Right ventricle myocardium inferior (tissue), 1 donor: Measurements from ENCODE around the gene LRRC61. TPM values are rescaled to one million over a fixed set of nuclear protein-coding genes. Genes with fewer than 3 reads are reported as not detected.
A peak's percentile ranks its signal among the peaks of the same experiment; 100 is the strongest.
"Not testable (repeated sequence)": the region's sequence is repeated elsewhere in the genome, so short reads cannot be mapped to it uniquely, and the experiment has no call there.

ENCODE experiments used
- ATAC-seq: fragments of 200-7000 bp; cut with Tn5 transposase; one replicate; pipeline ENCODE4 v1.9.1; 2020; ENCODE audit warnings: mild to moderate bottlenecking, moderate library complexity
- DNase-seq: peaks from one replicate; pipeline ENCODE4 v3.0.0; 2021; ENCODE audit errors: missing footprints
- intact Hi-C: fragments of 100-400 bp; cut with DNase I; formaldehyde crosslinking; loops from one replicate; pipeline ENCODE4 v1.11.0; 2022
- long read RNA-seq: library from polyadenylated mRNA; unstranded; transcript quantifications from one replicate; pipeline ENCODE4 v2.0.0, GENCODE V29; 2021
- total RNA-seq: library from RNA; stranded (reverse); fragmentation: NEBNext Ultra II Directional; extraction: Animal tissue kit (Norgen Biotek cat#: 25700); gene quantifications from one replicate; pipeline ENCODE4 v1.2.1, GENCODE V29; 2021
- donor health status: DM: no; HTN: yes; CAD: no; lungs with severe emphysema.

Gene LRRC61, protein sequence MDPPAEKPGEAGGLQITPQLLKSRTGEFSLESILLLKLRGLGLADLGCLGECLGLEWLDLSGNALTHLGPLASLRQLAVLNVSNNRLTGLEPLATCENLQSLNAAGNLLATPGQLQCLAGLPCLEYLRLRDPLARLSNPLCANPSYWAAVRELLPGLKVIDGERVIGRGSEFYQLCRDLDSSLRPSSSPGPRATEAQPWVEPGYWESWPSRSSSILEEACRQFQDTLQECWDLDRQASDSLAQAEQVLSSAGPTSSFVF
- 4.7 TPM for total RNA-seq
- long read RNA-seq, partial matches to known transcripts, result 0 of 6 reads
- long read RNA-seq, other reads (novel, unspliced or antisense), result 1 of 6 reads

DNA sequence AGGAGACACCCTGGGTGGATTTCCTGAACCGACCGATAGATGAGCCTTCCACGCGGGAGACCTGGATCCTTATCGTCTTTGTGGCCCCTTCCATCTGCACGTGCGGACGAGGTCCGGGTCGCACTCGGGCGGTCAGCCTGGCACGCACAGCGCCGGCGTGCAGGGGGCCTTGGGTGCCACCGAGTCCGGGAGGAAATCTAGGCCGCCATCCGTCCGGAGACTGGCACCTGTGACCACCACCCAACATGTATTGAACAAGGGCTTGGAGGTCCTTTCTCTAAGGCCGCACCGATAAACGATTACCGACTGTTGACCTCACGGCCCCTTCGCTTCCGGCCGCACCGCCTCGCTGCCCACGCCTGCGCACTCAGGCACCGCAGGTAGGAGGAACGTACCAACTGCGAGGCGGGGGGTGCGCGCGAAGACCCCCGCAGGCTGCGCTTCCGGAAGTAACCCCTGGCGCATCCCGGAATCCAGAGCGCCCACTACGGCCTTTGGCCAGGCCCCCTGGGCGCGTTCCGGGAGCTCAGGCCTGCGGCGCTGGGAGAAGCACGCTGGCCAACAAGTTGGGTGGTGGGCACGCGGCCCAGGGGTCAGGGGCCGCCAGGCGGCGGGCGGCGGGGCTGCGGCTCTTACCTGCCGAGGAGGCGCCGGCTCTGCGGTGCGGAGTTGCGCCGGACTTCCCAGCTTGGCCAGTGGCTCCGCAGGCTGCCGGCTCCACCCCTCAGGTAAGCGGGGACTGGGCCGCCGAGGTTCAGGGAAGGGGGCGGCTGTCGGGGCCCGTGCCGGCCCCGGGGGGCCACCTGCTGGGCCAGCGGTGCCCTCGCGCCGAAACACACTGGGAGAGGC is at the start of gene LRRC61, which contains the start of gene ACTR3C:
TSS of gene LRRC61 (plus strand) at position 523 of the 849 bp plus-strand sequence. CDS start 13,507 bp downstream, outside the sequence.
TSS of gene ACTR3C (minus strand) at position 713 of the 849 bp plus-strand sequence. CDS start 28,249 bp downstream, outside the sequence.
- peak; percentile 81 for DNase-seq
- ATAC-seq, result peak; percentile 75
- intact Hi-C loops, result loop anchor here (2.0 kb wide), 1 partner anchor 46 kb away; the partner anchor contains the start of gene REPIN1

DNA sequence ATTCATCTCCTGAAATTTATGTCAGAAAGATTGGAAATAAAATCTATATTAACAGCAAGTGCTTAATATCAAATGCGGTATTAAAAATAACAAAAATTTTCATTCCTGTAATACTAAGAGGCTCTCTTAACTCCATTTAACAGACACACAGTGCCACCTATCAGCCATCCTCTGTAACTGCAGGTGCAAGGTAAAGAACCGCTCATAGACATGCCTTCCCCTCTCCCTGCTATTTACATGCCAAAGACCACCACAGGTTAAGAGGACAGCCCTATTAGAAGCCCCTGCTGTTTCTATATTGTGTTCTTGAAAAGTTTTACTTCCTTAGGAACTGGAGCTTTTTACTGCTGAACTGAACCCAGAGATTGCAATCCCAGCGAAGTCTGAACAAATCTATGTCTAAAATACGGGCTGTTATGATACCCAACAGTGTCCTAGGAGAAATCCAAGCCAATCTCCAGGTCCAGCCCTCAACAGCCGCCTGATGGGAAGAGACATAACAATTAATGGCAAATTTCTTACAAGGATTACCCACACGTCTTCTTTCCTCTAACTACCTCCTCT is 46.9 kb upstream of the LRRC61 start:
- ATAC-seq, DNase-seq, intact Hi-C loops: not testable (repeated sequence)

DNA sequence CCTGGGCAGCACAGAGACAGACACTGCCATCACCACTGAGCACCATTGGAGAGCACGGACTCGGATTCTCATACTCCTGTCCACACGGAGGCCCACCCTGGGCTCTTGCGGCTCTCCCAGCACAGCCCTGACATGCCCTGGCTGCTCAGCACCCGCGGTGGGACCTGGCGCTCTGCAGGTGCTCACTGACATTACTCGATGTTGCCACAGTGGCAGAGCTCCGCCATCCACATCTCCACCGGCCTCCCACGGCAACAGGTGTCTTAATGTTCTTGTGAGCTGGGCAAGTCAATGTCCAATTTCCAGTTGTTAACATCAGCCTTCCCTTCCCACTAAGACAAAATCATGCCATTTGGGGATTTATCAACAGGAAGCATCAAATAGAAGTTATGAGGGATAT is 44.8 kb upstream of the LRRC61 start:
- ATAC-seq, DNase-seq, intact Hi-C loops: not testable (repeated sequence)

DNA sequence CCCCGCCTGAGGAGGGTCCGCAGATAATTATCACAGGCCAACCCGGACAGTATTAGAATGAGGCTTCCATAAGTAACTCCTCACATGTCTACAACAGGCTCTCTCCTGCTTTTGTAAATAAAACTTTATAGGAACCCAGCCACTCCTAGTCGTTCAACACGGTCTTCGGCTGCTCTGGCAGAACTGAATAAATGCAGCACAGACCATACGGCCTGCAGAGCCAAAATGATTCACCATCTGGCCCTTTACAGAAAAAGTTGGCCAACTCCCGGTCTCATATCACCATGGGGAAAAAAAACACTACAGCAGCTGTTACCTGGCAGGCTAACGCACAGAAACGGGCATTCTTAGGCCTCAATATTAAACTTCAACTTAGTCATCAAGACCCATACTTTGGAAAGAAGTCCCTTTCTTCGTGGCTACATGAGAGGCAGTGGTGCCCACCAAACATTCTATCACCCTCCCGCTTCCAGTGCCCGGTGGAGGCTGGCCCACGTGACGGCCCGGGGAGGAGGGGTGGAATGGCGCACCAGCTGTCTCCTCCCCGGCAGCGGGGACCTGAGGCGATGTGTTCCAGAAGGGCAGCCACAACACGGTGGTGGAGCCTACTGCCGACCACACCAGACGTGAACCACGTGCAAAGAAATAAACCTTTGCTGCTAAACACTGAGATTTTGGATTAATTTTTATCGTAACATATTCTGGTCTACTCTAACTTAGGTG is 41.3 kb upstream of the LRRC61 start:
- ATAC-seq, DNase-seq: not testable (repeated sequence)
- intact Hi-C loops, result loop anchor here (10.0 kb wide), 1 partner anchor 473 kb away; no protein-coding TSS in a partner anchor

DNA sequence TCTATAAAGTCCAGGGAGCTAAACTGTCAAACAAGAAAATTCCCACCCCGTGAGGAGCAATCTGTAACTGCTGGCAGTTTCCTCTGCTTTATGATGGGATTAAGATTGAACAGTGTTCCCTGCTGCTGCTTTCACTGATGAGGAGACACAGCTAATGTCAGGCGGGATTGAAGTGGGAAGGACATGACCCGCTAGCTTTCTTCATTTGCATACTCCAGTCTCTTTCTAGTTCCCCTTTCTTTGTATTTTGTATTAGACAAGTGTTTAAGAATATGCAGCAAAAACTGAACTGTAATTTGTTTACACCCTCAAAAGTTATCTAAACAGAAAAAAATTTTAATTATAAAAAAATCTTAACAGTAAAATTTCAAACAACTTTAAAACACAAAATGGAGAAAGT is 40.0 kb upstream of the LRRC61 start:
- not testable (repeated sequence) for ATAC-seq
- intact Hi-C loops, result loop anchor here (10.0 kb wide), 1 partner anchor 472 kb away; no protein-coding TSS in a partner anchor

DNA sequence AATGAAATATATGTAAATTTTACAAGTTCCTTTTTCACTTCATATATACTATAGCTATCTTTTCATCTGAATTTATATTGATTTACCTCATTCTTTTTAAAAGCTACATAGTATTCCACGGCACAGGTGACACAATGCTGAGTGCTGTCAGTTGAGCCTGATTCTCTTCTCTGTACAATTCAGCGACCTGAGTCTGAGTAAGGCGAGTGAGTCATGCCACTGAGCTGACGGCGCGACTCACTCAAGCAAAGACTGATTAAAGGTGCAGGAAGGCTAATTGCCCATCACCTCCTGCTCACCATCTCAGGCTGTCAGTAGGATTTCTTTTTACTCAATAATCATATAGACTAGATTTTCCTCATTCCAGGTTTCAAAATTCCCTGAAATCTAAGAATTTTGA is 39.5 kb upstream of the LRRC61 start:
- intact Hi-C loops, result loop anchor here (10.0 kb wide), 1 partner anchor 471 kb away; no protein-coding TSS in a partner anchor
- ATAC-seq, DNase-seq: not testable (repeated sequence)

More for the DNA sequence above, 40.0 kb upstream of the LRRC61 start:
- DNase-seq, result not testable (repeated sequence)

DNA sequence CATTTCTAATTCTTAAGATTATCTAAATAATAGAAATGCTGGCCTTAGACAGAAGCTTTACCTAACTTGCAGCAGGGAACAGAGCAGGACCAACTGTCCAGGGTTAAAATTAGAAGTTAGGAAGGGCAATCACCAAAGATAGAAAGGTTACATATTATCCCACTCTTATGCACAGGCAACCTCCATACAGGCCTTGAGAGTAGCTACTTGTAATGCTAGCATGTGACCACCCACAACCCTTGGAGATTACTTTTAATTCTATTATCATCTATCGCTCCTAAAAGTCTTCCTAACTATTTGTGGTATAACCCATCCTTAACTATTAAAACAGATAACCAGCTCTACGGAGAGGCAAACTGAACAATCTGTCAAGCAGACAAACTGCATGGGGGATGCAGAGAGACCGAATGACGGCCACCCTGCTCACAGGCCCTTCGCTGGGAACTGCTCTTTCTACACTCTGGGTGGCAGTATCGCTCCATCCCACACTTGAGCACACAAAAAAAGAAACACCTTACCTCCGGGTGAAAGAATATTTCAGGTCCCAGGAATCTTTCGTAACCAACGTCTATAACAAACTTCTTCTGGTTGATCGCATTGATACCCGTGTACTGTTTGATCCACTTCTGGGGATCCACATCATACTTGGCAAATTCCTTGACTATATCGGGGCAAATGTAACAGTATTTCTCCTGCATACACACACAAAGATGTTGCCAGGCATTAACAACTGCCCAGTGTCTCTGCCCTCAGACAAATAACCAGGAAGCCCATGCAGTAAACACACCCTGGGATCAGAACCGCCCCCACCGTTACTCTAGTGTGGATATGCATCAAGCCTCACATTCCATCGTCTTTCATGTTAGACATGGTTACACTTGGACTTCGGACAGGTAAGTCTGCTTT is 37.1 kb upstream of the LRRC61 start:
- intact Hi-C loops, result loop anchor here (5.0 to 10.0 kb wide), 2 partner anchors 136 to 469 kb away; no protein-coding TSS in a partner anchor

DNA sequence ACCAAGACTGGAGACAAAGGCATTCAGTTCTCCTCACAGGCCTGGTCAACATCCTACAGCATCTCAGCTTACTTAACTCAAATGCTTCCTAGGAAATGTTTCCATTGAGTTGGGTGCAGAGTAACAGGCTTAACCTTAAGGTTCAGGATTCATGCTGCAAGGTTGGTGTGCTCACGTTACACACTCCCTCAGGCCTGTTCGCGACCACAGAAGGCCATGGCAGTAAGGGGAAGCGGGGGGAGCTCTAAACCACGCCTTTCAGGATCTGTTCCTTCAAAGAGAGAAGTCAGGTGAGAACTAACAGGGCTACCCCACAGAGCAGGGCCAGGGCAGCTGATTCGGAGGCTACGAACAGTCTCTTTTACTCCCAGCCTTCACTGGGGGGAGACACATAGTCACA is 35.3 kb upstream of the LRRC61 start:
- intact Hi-C loops, result loop anchor here (5.0 to 10.0 kb wide), 2 partner anchors 134 to 467 kb away; no protein-coding TSS in a partner anchor

More for the DNA sequence above, 37.1 kb upstream of the LRRC61 start:
- DNase-seq, result not testable (repeated sequence)
- ATAC-seq, result peak; percentile 84

DNA sequence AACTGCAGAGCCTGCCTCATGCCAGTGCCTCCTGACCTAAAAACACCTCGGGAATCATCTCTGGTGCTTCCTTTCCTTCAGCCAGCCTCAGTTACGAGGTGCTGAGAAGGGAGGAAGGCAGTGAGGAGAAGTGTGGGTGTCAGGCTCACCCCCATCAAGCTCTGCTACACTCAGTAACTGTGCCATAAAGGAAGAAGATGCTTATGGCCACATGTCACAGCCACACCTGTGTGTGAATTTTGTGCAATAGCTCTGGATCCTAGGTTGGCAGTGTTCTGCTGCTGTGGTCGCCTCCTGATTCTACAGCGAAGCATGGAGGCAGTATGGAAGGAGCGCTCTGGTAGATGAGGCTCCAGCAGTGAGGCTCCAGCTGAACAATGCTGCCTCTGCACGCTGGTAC is 34.3 kb upstream of the LRRC61 start:
- not testable (repeated sequence) for DNase-seq, ATAC-seq
- intact Hi-C loops, result loop anchor here (5.0 to 10.0 kb wide), 2 partner anchors 133 to 466 kb away; no protein-coding TSS in a partner anchor

More for the DNA sequence above, 35.3 kb upstream of the LRRC61 start:
- not testable (repeated sequence) for DNase-seq, ATAC-seq

DNA sequence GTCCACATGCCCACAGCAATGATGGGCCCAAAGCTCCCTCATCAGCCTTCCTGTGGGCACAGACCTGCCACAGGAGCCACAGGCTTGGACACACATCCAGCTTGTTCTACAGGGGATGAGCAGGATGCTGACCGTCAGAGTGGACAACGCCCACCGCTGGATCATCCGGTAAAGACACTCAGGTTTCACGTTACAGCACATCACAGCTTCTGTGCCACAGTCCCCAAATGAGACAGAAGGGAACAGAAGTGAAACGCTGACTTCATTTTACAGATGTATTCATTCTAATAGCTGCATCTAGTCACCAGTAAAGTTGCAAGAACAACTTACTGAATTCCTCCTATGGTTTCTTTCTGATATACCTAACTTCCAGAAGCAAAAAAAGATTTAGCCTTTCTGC is 32.8 kb upstream of the LRRC61 start:
- intact Hi-C loops, DNase-seq, ATAC-seq: not testable (repeated sequence)

DNA sequence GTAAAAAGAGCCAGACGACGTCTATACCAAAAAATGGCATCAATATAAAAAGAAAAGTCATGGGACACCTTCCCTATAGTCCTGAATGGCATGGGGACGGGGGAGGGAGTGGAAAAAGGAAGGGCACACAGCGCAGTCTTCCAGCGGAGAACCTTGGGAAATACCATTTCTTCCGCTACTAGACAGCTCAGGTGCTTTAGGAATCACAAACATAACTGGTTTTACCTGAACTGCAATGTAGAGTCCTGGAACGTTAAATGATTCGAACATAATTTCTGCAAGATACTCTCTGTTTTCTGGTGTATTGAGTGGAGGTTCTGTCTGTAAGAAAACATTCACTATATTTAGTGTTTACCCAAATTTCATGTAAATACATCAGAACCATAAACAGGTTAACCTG is 28.1 kb upstream of the LRRC61 start:
- DNase-seq, intact Hi-C loops, ATAC-seq: not testable (repeated sequence)

DNA sequence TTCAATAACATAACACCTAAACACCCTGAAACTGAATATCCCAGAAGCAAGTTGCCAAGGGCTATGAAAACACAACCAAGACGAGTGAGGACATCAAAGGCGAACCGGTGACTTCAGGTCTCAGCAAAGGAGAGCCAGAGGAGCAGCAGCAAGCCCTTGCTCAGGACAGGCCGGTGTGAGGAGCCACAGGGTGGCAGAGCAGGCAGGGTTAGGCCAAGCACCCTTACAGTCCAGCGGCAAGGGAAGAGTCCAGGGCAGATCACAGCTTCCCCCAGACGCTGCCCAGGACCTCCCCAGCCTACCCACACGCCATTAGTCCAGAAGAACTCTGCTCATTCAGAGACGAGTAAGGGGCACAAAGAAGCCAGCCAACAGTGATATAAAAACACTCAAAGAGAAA is 27.5 kb upstream of the LRRC61 start:
- intact Hi-C loops, DNase-seq: not testable (repeated sequence)
- ATAC-seq, result peak; percentile 63

DNA sequence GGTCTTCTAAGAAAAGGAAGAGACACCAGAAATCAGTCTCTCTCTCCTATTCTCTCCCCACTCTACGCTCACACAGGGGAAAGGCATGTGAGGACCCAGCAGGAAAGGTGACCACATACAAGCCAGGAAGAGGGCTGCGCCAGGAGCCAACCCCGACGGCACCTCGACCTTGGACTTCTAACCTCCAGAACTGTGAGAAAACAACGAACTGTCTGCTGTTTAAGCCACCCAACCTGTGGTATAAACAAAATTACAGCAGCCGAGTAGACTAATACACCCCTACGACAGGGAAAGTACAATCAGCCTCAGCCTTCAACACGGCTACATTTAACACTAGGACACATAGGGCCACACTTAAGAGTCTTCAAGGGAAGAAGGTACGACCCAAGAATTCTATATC is 26.4 kb upstream of the LRRC61 start:
- intact Hi-C loops, ATAC-seq, DNase-seq: not testable (repeated sequence)

DNA sequence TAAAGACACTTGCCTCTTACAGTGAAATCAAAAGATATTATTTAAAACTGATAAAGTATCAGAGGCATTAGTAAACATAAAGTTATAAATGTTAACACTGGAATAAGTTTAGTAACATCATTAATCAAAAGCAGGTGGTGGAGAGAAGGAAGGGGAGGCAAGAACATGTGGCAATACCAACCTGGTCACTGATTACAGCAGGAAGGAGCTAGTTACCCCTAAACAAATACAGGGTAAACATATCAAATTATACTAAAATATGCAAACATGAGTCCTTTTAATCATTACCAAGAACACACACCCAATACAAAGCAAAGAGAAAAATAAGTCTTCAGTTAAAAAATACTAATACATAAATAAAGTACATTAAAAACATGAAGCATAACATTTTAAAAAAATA is 25.2 kb upstream of the LRRC61 start:
- DNase-seq, intact Hi-C loops, ATAC-seq: not testable (repeated sequence)

DNA sequence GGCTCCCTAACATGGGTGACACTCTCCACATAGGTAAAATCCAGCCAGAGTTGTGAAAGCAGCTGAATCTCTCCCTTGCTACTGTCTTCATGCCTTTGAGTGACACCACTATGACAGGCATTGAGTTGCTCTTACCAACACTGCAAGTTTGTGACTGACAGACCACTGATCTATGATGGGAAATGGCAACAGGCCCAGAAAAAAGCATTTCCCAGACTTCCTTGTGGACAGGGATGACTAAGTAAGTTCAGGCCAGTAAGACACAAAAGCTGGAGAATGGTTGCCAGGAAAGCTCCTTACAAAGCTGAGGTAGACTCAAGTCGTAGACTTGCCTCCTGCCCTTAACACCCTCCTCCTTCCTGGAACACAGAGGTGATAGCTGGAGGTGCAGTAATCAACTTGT is 20.2 kb upstream of the LRRC61 start:
- ATAC-seq, DNase-seq, intact Hi-C loops: not testable (repeated sequence)

DNA sequence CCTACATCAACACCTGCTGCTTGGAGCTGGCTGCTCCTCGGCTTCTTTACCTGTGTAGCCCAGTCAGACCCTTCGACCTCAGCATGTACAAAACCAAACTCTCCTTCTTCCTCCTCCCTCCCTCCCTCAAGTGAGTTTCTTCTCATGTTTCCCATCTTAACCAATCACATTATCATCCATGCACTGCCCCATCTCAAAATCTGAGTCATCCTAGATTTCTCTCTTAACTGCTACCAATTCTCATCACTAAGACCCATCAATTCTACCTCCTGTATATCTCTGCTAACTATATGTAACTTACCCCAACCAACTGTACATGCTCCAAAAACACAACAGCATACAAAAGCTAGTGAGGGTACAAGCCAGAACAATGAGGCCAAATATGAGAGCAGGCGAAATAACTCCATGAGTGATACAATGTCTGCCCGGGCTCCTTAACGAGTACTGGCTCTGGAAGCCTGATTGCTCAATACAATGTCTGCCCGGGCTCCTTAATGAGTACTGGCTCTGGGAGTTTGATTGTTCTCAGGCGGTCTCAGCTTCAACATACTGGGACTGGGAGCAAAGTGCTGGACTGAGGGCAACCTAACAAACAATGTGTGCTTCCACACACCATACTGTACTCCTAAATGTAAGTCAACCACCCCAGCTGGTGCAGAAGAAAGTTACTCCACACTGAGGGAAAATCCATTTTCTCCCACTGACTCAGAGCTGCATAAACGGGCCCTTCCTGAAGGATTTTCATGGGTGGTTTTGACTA is 18.5 kb upstream of the LRRC61 start:
- DNase-seq, intact Hi-C loops, ATAC-seq: not testable (repeated sequence)
